HG02759 (cell line): Measurements from ENCODE around the gene ABCB8.

ENCODE experiments used
- ATAC-seq: cut with Tn5 transposase; IDR thresholded peaks from one replicate; pipeline ENCODE4 v1.9.1; 2021; ENCODE audit warnings: mild to moderate bottlenecking, moderate library complexity; ENCODE audit not compliant: unreplicated experiment

The ABCB8 gene

DNA sequence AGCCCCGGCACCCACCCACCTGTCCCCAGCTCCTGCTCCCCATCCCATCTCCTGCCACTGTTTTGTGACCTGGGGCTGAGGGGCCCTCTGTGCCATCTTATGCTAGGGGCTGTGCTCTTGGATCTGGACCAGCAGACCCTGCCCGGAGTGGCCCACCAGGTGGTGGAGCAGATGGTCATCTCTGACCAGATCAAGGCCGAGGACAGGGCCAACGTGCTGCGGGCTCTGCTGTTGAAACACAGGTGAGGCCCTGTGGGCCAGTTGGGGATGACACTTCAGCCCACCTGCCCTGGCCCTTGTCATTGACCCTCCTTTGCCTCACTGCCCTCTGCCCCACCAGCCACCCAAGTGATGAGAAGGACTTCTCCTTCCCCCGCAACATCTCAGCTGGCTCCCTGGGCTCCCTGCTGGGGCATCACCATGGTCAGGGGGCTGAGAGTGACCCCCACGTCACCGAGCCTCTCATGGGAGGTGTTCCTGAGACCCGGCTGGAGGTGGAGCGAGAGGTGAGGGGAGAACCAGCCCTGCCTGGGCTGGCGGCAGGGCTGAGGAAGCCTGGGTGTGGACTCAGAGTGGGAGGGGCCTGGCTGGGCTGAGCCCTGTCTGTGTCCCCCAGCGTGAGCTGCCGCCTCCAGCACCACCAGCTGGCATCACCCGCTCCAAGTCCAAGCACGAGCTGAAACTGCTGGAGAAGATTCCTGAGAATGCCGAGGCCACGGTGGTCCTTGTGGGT lies 41.8 kb downstream of the ABCB8 start:
- ATAC-seq = no peak

- no peak for ATAC-seq
These were observed 42.3 kb downstream of the ABCB8 start for GRCh38 chr7:151070574-151070960.

- ATAC-seq = no peak
These were observed 43.0 kb downstream of the ABCB8 start for GRCh38 chr7:151071032-151071866.

- no peak for ATAC-seq
These were observed 45.7 kb downstream of the ABCB8 start for GRCh38 chr7:151073990-151074389.

GRCh38 chr7:151074817-151075661 lies 46.8 kb downstream of the ABCB8 start:
- no peak for ATAC-seq

- no peak for ATAC-seq
These were observed 47.4 kb downstream of the ABCB8 start for GRCh38 chr7:151075662-151075971.

DNA sequence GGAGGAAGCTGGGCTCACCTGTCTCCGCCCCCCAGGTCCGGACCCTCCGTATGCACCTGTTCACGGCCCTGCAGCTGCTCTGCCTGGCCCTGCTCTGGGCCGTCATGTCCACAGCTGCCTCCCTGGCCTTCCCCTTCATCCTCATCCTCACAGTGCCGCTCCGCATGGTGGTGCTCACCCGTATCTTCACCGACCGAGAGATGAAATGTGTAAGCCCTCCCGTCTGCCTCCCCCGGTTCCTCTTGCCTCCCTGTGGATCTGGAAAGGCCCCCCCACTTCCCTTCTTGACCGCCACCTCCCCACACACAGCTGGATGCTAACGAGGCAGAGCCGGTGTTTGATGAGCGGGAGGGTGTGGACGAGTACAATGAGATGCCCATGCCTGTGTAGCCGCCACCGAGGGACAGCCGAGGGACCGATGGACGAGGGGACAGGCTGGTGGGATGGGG lies 47.8 kb downstream of the ABCB8 start:
- no peak for ATAC-seq

DNA sequence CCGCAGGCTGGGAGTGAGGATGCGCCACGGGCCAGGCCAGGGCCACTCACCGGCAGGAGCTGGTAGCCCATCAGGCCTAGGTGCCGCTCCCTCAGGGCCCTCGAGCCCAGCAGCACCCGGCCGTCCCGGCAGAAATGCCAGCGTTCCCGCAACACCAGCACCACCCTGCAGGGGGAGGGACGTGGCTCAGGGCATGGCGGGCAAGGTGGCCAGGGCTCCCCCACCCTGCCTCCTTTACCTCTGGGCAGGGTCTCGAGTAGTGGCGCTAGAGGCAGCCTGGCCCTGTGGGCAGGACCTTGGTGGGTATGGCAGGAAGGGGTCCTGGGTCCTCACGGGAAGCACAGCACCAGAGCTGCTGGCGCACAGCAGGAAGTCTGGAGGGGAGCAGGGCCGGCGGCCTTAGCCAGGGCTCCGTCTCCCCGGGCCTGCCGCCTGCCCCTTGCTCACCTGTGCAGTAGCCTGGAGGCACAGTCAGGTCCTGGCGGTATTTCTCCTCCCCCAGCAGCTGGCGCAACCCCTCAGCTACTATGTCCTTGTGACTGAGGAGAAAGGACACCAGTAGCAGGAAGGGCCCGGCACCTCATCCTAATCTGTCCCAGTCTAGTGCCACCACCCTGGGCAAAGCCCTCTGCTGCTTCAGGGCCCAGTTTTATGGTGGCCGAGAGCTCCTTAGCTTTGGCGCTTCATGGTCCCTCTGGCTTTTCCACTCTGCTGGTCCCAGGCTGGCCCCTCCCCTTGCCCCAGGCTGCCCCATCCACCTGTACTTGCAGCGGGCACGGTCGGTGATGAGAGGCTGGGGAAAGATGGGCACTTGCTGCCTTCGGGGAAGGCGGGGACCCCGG lies 48.8 kb downstream of the ABCB8 start:
- no peak for ATAC-seq

DNA sequence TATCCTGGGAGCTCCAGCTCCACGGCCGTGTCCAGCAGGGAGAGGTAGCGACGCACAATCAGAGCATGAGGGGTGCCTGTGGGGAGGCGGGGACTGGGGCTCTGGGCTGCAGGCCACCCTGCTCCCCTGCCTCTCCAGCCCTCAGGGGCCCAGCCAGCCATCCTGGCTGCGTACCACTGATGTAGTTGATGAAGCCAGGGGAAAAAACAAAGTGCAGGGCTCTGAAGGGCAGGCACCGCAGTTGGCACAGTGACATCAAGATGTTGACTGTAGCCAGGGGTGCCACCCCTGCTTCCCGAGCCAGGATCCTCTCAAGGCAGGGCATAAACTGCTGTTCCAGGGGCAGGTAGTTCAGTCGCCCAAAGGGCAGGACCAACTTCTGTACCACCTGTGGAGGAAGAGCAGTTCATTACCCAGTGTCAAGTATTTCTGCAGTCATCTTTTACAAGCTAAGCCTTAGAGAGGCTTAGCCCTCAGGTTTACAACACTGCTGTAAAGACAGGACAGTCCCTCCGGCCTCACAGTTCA lies 49.5 kb downstream of the ABCB8 start:
- ATAC-seq = no peak

DNA sequence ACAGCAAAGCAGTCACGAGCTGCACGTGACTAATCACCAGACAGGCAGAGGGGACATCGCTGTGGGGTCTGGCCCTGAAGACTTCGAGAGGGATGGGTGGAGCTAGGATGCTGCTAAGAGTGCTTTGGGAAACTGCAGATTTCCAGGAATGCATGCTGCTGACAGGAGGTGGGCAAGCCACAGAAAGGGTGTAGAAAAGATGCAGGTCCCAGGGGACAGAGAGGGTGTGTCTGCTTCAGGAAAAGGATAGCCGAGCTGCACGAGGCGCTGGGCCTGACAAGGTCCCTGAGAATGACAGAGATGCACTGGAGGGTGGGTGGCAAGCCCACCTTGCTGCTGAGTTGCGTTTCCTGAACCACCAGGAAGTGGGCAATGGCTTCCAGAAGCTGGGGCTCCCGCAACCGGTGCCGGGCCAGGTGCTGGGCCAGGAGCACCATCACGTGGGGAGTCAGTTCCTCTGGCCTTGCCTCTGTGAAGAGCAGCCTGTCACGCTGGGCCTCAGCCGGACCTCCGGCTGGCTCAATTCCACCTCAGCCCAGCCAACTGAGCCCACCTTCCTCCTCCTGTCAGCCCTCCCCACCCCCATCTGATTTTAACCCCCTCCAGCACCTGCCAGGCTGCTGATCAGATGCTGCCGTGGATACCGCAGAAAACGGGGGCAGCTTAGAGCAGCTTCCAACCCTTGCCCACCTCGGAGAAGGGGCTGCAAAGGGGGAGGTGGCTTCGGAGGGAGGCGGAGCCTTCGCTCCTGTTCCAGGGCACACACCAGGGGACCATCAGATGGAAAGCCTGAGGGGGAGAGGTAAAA lies 50.2 kb downstream of the ABCB8 start:
- no peak for ATAC-seq

DNA sequence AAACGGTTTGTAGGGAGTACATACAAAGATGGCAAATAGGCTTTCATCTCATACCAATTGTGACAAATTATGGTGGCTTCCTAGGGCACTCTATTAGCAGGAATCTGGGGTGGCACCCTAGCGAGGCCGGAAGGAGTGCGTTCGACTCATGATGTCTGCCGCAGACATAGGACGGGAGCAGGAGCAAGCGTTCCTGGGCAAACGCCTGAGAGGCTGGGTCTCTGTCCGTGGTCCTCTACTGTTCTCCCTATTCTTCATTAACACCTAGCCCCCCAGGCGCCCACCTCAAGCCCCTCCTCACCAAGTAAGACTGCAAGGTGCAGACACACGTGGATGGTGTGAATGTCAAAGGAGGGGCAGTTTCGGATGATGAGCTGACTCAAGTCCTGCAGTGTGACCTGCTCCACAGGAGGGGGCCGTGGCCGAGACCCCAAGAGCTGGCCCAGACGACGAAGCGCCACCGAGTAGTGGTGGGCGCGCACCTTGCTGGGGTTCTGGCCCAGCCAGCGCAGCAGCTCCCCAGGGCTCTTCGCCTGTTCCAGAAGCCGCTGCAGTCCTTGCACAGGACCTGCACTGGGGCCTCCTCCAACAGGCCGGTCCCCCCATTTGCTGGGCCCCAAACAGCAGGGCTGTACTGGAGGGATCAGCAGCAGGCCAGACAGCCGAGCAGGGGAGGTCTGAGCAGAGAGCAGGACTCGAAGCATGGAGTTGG lies 51.1 kb downstream of the ABCB8 start:
- ATAC-seq = no peak

DNA sequence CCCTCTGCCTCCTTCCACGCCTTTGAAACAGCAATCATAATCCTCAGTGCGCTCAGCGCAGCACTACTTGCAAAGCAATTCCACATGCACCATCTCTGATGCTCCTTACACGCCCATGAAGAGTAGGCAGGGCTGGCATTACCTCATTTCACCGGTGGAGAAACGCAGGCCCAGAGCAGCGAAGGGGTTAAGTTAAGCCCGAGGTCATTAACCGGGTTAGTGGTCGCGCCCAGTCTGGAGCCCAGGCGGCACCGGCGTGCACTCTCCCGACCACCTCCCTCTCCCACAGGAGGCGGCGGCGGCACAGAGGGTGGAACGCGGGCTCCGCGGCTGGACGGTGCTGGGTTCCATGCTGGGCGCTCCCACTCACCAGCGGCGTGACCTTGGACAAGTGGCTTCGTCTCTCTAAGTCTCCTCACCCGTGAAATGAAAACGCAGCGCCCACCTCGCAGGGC lies 51.8 kb downstream of the ABCB8 start:
- peak; percentile 0 for ATAC-seq

DNA sequence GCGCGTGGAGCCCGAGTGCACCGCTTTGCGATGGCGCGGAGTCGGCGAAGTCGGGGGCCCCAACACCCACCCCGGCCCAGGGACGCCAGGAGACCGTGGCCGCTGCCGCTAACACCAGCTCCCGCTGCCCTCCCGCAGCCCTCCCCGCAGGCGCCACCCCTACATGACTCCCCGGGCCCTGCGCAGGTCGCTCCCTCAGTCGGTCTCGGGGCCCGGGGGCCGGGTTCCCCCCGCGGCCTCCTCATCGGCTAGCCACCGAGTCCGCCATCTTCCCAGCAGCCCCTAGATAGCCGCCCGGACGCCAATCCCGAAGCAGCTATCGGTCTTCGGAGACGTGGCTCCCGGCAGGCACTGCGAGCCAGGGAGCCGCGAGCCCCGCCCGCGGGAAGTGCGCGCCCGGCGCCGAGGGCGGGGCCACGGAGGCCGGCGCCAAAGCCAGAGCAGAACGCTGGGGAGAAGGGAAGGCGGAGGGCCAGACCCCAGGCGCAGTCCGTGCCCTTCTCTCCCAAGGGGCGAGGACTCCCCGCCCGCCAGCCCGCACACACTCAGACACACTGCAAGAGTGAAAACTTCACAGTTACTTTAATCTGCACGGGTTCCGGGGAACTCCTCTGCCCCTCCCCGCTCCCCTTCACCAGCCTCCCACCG lies 52.4 kb downstream of the ABCB8 start, which contains the start of gene FASTK:
Gene FASTK (minus strand): TSS at position 288 of the 648 bp plus-strand sequence. CDS start 43 bp downstream, at position 245.
- ATAC-seq = peak; percentile 85

DNA sequence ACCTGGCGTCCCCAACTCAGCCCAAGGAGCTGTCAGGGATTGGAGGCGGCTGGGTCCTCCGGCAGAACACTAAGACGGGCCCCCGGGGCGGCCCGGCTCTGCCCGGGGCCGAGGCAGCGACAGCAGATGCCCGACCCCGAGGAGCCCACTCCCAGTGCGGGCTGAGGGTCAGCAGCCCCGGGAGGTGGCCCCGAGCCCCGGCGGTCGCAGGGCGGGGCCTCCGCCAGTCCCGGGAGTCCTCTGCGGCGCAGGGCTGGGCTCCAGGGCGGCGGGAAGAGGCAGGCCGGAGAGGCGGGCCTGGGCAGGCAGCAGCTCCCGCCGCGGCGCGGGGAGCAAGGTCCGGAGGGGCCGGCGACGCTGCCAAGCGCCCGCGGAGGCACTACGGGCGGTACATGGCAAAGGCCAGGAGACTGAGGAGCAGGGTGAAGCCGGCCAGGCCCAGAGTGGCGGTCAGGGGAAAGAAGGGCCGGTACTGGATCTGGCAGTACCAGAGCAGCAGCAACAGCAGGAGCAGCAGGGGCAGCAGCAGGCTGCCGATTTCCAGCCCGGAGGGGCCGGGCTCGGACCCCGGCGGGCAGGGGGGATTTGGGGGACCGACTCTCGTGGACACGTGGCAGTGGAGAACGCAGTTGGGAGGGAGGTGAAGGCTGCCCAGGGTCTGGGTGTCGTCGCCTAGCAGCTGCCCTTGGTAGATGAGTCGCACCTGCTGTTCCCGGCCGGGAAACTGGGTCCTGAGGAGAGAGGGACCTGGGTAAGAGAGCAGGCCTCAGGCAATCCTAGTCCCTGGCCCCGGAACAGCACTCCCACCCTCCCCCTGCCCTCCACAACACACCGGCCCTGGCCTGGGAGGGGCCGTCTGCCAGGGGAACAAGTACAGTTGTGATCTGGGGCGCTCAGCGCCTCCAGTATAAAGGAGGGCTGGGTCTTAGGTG lies 53.2 kb downstream of the ABCB8 start:
- ATAC-seq = no peak

- ATAC-seq = no peak
These were observed 54.2 kb downstream of the ABCB8 start for GRCh38 chr7:151082141-151083070.
